NT2/D1 (cell line): Measurements from ENCODE around the gene RIC3.

Source experiments
- YY1 ChIP-seq: IDR thresholded peaks from 2 replicates; pipeline ENCODE4 v1.6.1; 2011; ENCODE audit not compliant: insufficient read length, insufficient read depth
- ZNF274 ChIP-seq: IDR thresholded peaks from 2 replicates; pipeline ENCODE4 v1.6.1; 2011; ENCODE audit warnings: mild to moderate bottlenecking, low read depth, low read length

DNA sequence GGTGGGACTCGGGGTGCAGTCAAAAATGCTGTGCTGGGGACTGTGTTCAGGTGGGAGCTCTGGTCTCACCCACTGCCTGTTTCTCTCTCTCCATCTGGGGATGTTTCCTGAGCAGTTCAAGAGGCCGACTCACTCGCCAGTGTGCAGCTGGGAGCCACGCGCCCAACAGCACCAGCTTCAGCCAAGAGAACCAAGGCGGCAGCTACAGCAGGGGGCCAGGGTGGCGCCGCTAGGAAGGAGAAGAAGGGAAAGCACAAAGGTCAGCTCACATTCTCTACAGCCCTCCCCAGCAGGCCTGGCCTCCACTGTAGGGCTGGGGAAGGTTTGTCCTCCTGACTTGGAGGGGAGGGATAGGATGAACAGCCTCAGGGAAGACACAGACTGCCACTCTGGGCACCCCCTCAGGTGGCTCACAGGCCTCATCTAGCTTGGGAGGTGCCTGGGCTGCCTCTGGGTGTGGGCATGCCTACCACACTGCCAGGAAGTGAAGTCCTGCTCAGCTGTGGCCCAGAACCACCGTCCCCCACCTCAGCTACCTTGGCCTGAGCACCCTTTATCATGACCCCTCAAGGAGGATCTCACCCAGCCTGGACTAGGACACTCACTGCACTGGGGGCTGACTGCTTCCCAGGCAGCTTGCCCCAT lies 74.8 kb downstream of the RIC3 start:
- TF ChIP-seq YY1 (no peak), ZNF274 (no peak)
